WTC11 (cell line): Measurements from ENCODE around the gene KIAA1671. TPM values are rescaled to one million over a fixed set of nuclear protein-coding genes. Genes with fewer than 3 reads are reported as not detected.
A peak's percentile ranks its signal among the peaks of the same experiment; 100 is the strongest.

Experiments used
- ATAC-seq: fragments of 200-7000 bp; cut with Tn5 transposase; 2 replicates; pipeline ENCODE4 v1.10.0; 2021; ENCODE audit warnings: mild to moderate bottlenecking, moderate library complexity
- CTCF ChIA-PET: fragments of 300-600 bp; sonication (Branson Sonifier 250); formaldehyde crosslinking; loops from one replicate; lab custom pipeline; 2021; ENCODE audit warnings: antibody characterized with exemption; lab: Charles Lee
- POLR2A ChIA-PET: fragments of 350-600 bp; sonication (Branson Sonifier 250); formaldehyde crosslinking; loops from one replicate; lab custom pipeline; 2021; ENCODE audit warnings: antibody characterized with exemption; lab: Charles Lee
- DNase-seq: peaks from one replicate; pipeline ENCODE4 v3.0.0; 2021; ENCODE audit warnings: low spot score
- H3K27ac Mint-ChIP-seq: 2 replicates; pipeline ENCODE4 v1.8.0; 2021; ENCODE audit warnings: mixed read lengths
- H3K27me3 Mint-ChIP-seq: 2 replicates; pipeline ENCODE4 v1.8.0; 2021; ENCODE audit warnings: low read depth, mild to moderate bottlenecking, moderate library complexity, mixed read lengths
- H3K36me3 Mint-ChIP-seq: 2 replicates; pipeline ENCODE4 v1.8.0; 2021; ENCODE audit warnings: mixed read lengths
- H3K4me1 Mint-ChIP-seq: 2 replicates; pipeline ENCODE4 v1.8.0; 2022; ENCODE audit warnings: mixed read lengths
- H3K4me3 Mint-ChIP-seq: 2 replicates; pipeline ENCODE4 v1.8.0; 2021; ENCODE audit warnings: mild to moderate bottlenecking, moderate library complexity, mixed read lengths
- H3K9me3 Mint-ChIP-seq: 2 replicates; pipeline ENCODE4 v1.8.0; 2021; ENCODE audit warnings: mixed read lengths
- GABPB1 ChIP-seq: sonication (generic); formaldehyde crosslinking; IDR thresholded peaks from 2 replicates; pipeline ENCODE4 v1.8.1; 2023; ENCODE audit warnings: mild to moderate bottlenecking, missing genetic modification reagents
- GTF2I ChIP-seq: fragments of 250-450 bp; sonication (Bioruptor Pico); conservative IDR thresholded peaks from 2 replicates; pipeline ENCODE4 v1.4.0; 2021; ENCODE audit warnings: mild to moderate bottlenecking
- HMGA2 ChIP-seq: fragments of 250-450 bp; sonication (Bioruptor Pico); IDR thresholded peaks from 2 replicates; pipeline ENCODE4 v1.4.0; 2021; ENCODE audit warnings: mild to moderate bottlenecking, moderate library complexity
- KAT7 ChIP-seq: sonication (generic); formaldehyde crosslinking; IDR thresholded peaks from 2 replicates; pipeline ENCODE4 v1.8.1; 2023; ENCODE audit warnings: missing genetic modification reagents, mild to moderate bottlenecking, borderline replicate concordance
- MXD4 ChIP-seq: fragments of 250-450 bp; sonication (Bioruptor Pico); IDR thresholded peaks from 2 replicates; pipeline ENCODE4 v1.8.0; 2021; ENCODE audit warnings: mild to moderate bottlenecking, moderate library complexity, borderline replicate concordance
- PRRX2 ChIP-seq: fragments of 250-450 bp; sonication (Bioruptor Pico); IDR thresholded peaks from 2 replicates; pipeline ENCODE4 v1.8.0; 2021; ENCODE audit warnings: mild to moderate bottlenecking
- SMAD4 ChIP-seq: sonication (generic); formaldehyde crosslinking; IDR thresholded peaks from 2 replicates; pipeline ENCODE4 v1.8.0; 2022; ENCODE audit warnings: mild to moderate bottlenecking, missing genetic modification reagents
- SP1 ChIP-seq: sonication (generic); formaldehyde crosslinking; conservative IDR thresholded peaks from 2 replicates; pipeline ENCODE4 v1.8.1; 2022; ENCODE audit warnings: missing genetic modification reagents
- TCF7 ChIP-seq: sonication (generic); formaldehyde crosslinking; IDR thresholded peaks from 2 replicates; pipeline ENCODE4 v1.8.0; 2022; ENCODE audit warnings: mild to moderate bottlenecking, low read depth, missing genetic modification reagents, moderate library complexity
- ZNF121 ChIP-seq: sonication (generic); formaldehyde crosslinking; IDR thresholded peaks from 2 replicates; pipeline ENCODE4 v1.8.0; 2023; ENCODE audit warnings: missing genetic modification reagents
- ZNF138 ChIP-seq: sonication (generic); formaldehyde crosslinking; conservative IDR thresholded peaks from 2 replicates; pipeline ENCODE4 v1.8.1; 2022; ENCODE audit warnings: mild to moderate bottlenecking, moderate library complexity, missing genetic modification reagents
- ZNF416 ChIP-seq: fragments of 250-450 bp; sonication (Bioruptor Pico); IDR thresholded peaks from 2 replicates; pipeline ENCODE4 v1.9.0; 2021; ENCODE audit warnings: mild to moderate bottlenecking, inconsistent platforms
- ZNF423 ChIP-seq: fragments of 250-450 bp; sonication (Bioruptor Pico); IDR thresholded peaks from 2 replicates; pipeline ENCODE4 v2.1.2; 2022; ENCODE audit warnings: mild to moderate bottlenecking, moderate library complexity
- ZNF671 ChIP-seq: fragments of 250-450 bp; sonication (Bioruptor Pico); IDR thresholded peaks from 2 replicates; pipeline ENCODE4 v1.8.0; 2021; ENCODE audit warnings: mild to moderate bottlenecking
- total RNA-seq: library from RNA; stranded (reverse); gene quantifications from 3 replicates; pipeline ENCODE4 v1.2.3, GENCODE V29; 2021
- TF ChIP-seq, protein P1 (sequence below): sonication (generic); formaldehyde crosslinking; IDR thresholded peaks from 2 replicates; pipeline ENCODE4 v1.8.0; 2022; ENCODE audit warnings: mild to moderate bottlenecking, missing genetic modification reagents
- TF ChIP-seq, protein P2 (sequence below): fragments of 250-450 bp; sonication (Bioruptor Pico); IDR thresholded peaks from 2 replicates; pipeline ENCODE4 v1.9.0; 2021; ENCODE audit warnings: moderate library complexity, mild to moderate bottlenecking, inconsistent platforms, borderline replicate concordance
- TF ChIP-seq, protein P3 (sequence below): fragments of 250-450 bp; sonication (Bioruptor Pico); IDR thresholded peaks from 2 replicates; pipeline ENCODE4 v1.9.0; 2021; ENCODE audit warnings: mild to moderate bottlenecking

The KIAA1671 gene
- total RNA-seq, 1 experiment from 2014 or later = 26.0 TPM

- Mint-ChIP-seq H3K9me3 (no peaks in the 10 kb centered on the region), H3K4me1 (peaks cover 33% of the 10 kb centered on the region), H3K27ac (no peak overlapping the region), H3K36me3 (no peaks in the 10 kb centered on the region), H3K27me3 (no peaks in the 10 kb centered on the region), H3K4me3 (no peak overlapping the region)
- ATAC-seq = no peak
- TF ChIP-seq KAT7 (no peak), SP1 (CRISPR knock-in tag) (no peak), ZNF121 (CRISPR knock-in tag) (peak; percentile 21; the same call in 1 of the 2 replicates), PRRX2 (CRISPR knock-in tag) (no peak), ZNF416 (CRISPR knock-in tag) (no peak), TCF7 (CRISPR knock-in tag) (no peak)
- TF ChIP-seq, protein P1, sequence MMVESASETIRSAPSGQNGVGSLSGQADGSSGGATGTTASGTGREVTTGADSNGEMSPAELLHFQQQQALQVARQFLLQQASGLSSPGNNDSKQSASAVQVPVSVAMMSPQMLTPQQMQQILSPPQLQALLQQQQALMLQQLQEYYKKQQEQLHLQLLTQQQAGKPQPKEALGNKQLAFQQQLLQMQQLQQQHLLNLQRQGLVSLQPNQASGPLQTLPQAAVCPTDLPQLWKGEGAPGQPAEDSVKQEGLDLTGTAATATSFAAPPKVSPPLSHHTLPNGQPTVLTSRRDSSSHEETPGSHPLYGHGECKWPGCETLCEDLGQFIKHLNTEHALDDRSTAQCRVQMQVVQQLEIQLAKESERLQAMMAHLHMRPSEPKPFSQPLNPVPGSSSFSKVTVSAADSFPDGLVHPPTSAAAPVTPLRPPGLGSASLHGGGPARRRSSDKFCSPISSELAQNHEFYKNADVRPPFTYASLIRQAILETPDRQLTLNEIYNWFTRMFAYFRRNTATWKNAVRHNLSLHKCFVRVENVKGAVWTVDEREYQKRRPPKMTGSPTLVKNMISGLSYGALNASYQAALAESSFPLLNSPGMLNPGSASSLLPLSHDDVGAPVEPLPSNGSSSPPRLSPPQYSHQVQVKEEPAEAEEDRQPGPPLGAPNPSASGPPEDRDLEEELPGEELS (CRISPR knock-in tag) = no peak
- TF ChIP-seq, protein P2, sequence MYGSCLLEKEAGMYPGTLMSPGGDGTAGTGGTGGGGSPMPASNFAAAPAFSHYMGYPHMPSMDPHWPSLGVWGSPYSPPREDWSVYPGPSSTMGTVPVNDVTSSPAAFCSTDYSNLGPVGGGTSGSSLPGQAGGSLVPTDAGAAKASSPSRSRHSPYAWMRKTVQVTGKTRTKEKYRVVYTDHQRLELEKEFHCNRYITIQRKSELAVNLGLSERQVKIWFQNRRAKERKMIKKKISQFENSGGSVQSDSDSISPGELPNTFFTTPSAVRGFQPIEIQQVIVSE (CRISPR knock-in tag) = no peak
- CTCF ChIA-PET = interaction anchor here (1.1 to 4.3 kb wide), 2 partner anchors 12 to 89 kb away, joined by 4 to 81 read pairs; no protein-coding TSS in a partner anchor
- DNase-seq = no peak
- POLR2A ChIA-PET = no interaction called here
These were observed 160.8 kb downstream of the KIAA1671 start for GRCh38 chr22:25113316-25113721.

DNA sequence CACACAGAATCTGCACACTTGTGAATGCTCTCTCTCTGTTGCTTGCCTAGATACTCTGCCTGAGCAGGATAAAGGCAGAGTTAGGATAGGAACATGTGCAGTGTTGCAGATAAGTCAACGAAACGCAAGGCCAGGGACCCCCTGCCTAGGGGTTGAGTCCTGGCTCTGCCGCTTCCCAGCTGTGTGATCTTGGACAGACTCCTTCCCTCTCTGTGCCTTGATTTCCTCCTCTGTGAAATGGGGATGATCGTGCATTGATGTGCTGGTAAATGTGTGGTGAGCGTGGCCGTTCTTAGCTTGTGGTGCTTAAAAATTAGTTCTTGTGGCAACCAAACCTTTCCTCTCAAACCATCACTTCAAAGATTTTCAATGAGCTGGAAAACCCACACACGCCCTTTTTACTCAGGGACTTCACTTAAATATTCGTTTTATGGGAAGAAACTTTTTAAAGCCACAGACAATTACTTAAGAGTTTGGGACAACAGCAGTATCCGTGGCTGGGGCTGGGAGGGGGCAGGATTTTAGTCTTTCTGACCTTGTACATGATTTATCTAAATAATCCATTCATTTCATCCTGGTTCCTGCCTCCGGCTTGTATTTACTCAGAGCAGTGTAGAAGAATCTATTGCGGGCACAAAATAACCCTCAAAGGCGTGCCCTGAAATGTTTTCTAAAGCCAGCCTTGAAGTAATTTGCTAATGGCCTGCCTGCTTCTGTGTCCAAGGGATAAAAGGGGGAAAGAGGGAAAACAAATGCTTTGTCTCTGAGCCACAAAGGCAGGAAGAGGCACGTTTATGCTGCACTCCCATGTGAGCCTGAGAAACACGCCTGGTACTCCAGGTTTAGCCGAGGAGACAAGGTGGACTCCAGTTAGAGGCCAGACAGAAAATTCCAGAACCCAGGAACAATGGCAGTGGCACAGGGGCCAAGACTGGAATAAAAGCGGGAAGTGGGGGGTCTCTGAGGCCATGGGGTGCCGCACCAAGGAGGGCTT is 162.2 kb downstream of the KIAA1671 start:
- no peaks in the 10 kb centered on the region for H3K27me3 Mint-ChIP-seq
- H3K9me3 Mint-ChIP-seq = no peaks in the 10 kb centered on the region
- ChIA-PET CTCF (interaction anchor here (1.1 kb wide), 1 partner anchor 88 kb away, joined by 4 read pairs; no protein-coding TSS in a partner anchor), POLR2A (interaction anchor here (0.5 kb wide), 1 partner anchor 54 kb away, joined by 3 read pairs; no protein-coding TSS in a partner anchor)
- H3K4me1 Mint-ChIP-seq = peaks cover 37% of the 10 kb centered on the region
- peak overlapping the region; percentile 58 for H3K27ac Mint-ChIP-seq
- H3K4me3 Mint-ChIP-seq = no peak overlapping the region
- no peak for TF ChIP-seq SP1 (CRISPR knock-in tag)
- TF ChIP-seq ZNF138 (CRISPR knock-in tag) = no peak
- no peak for TF ChIP-seq HMGA2
- no peak for TF ChIP-seq MXD4
- TF ChIP-seq, all 79 proteins: peak for 0
- no peak for DNase-seq
- H3K36me3 Mint-ChIP-seq = peaks cover 3% of the 10 kb centered on the region; the same call in 1 of the 2 replicates
- ATAC-seq = no peak

DNA sequence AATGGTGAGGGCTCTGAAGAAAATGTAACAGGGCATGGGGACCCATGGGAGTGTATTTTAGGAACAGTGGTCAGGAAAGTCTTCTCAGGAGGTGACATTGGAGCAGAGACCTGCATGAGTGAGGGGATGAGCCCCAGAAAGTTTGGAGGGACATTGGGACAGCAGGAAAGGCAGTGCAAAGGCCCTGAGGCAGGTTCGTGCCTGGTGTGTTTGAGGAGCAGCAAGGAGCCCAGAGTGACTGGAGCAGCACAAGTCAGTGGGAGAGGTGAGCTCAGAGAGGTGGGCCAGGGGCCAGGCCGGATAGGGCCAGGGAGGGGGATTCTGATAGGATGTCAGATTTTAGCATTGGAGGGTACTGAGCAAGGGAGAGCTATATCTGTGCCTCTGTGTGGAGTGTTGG is 167.1 kb downstream of the KIAA1671 start:
- Mint-ChIP-seq H3K9me3 (peaks cover 15% of the 10 kb centered on the region), H3K4me1 (peaks cover 21% of the 10 kb centered on the region), H3K27ac (peak overlapping the region; percentile 51), H3K27me3 (no peaks in the 10 kb centered on the region), H3K36me3 (peaks cover 11% of the 10 kb centered on the region), H3K4me3 (no peak overlapping the region)
- ChIA-PET POLR2A (no interaction called here), CTCF (interaction anchor here (0.7 to 12.1 kb wide), 2 partner anchors 8 to 39 kb away, joined by 3 to 81 read pairs; no protein-coding TSS in a partner anchor)
- ATAC-seq = no peak
- no peak for DNase-seq
- TF ChIP-seq GTF2I (CRISPR knock-in tag) (peak; percentile 82), SMAD4 (CRISPR knock-in tag) (no peak)
- TF ChIP-seq, all 79 proteins: peak for 1

GRCh38 chr22:25120093-25120561 is 167.6 kb downstream of the KIAA1671 start:
- DNase-seq (no peak), ATAC-seq (peak; percentile 90)
- Mint-ChIP-seq H3K27me3 (no peaks in the 10 kb centered on the region), H3K4me1 (peaks cover 17% of the 10 kb centered on the region), H3K36me3 (peaks cover 11% of the 10 kb centered on the region), H3K27ac (peak overlapping the region; percentile 94), H3K4me3 (no peak overlapping the region), H3K9me3 (peaks cover 15% of the 10 kb centered on the region)
- ChIA-PET CTCF (interaction anchor here (12.1 kb wide), 1 partner anchor 8 kb away, joined by 81 read pairs; no protein-coding TSS in a partner anchor), POLR2A (no interaction called here)
- TF ChIP-seq ZNF423 = no peak
- no peak for TF ChIP-seq ZNF671 (CRISPR knock-in tag)
- peak; percentile 46; the same call in 1 of the 2 replicates for TF ChIP-seq GABPB1 (CRISPR knock-in tag)
- TF ChIP-seq, protein P3, sequence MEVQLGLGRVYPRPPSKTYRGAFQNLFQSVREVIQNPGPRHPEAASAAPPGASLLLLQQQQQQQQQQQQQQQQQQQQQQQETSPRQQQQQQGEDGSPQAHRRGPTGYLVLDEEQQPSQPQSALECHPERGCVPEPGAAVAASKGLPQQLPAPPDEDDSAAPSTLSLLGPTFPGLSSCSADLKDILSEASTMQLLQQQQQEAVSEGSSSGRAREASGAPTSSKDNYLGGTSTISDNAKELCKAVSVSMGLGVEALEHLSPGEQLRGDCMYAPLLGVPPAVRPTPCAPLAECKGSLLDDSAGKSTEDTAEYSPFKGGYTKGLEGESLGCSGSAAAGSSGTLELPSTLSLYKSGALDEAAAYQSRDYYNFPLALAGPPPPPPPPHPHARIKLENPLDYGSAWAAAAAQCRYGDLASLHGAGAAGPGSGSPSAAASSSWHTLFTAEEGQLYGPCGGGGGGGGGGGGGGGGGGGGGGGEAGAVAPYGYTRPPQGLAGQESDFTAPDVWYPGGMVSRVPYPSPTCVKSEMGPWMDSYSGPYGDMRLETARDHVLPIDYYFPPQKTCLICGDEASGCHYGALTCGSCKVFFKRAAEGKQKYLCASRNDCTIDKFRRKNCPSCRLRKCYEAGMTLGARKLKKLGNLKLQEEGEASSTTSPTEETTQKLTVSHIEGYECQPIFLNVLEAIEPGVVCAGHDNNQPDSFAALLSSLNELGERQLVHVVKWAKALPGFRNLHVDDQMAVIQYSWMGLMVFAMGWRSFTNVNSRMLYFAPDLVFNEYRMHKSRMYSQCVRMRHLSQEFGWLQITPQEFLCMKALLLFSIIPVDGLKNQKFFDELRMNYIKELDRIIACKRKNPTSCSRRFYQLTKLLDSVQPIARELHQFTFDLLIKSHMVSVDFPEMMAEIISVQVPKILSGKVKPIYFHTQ (CRISPR knock-in tag) = no peak
